ENCODE results near the gene ANAPC16.
"Not testable (repeated sequence)": the region's sequence is repeated elsewhere in the genome, so short reads cannot be mapped to it uniquely, and the experiment has no call there.

The ANAPC16 gene

GRCh38 chr10:72245949-72246525 is 30.2 kb downstream of the ANAPC16 start:
- no peak for DNase-seq

DNA sequence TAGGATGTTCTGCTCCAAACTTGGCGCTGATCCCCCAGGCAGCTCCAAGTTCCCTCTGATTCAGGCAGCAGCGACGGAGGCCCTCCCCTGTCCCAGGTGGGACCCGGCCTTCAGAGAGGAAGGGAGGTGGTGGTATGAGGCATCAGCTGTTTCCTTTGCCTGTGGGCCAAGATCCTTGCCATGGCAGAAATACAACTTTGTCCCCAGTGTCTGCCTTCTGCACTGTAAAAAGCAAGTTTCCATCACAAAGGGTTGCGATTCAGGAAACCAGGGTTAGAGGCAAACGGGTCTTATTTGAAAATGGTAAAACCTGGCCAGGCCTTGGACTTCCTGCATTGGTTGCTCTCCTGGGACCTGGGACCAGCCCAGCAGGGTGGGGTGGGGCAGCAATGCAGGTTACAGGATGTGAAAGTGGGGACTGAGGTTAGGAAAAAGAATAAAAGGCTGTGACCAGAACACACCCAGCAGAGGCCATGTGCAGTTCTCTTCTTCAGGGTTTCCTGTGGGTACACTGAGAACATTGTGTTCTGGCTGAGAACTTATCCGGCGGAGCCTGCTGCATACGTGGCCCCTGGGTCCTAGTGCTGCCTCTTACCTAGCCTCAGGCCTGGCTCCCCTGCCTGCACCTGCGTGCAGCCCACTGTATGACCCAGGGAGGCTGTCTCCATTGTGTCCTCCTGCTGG is 32.8 kb downstream of the ANAPC16 start:
- DNase-seq, result peak; percentile 47 to 57

DNA sequence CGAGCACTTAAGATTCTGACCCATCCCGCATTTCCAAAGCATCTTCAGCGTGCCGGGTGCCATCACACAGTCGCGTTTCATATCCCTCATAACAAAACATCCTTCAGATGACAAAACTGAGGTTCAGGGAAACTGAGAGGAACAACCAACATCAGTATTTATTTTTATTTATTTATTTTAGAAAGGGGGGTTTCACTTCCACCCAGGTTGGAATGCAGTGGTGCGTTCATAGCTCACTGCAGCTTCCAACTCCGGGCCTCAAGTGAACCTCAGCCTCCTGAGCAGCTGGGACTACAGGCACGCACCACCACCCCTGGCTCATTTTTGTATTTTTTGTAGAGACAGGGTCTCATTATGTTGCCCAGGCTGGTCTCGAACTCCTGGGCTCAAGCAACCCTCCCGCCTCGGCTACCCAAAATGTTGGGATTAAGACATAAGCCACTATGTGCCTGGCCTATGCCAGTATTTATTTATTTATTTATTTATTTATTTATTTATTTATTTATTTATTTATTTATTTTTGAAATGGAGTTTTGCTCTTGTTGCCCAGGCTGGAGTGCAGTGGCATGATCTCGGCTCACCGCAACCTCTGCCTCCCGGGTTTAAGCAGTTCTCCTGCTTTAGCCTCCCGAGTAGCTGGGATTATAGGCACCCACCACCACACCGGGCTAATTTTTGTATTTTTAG is 33.5 kb downstream of the ANAPC16 start:
- DNase-seq, result not testable (repeated sequence)

- no peak for DNase-seq
Measured at GRCh38 chr10:72250666-72251065, 34.9 kb downstream of the ANAPC16 start.

GRCh38 chr10:72251635-72252034 is 35.8 kb downstream of the ANAPC16 start:
- DNase-seq, result no peak

DNA sequence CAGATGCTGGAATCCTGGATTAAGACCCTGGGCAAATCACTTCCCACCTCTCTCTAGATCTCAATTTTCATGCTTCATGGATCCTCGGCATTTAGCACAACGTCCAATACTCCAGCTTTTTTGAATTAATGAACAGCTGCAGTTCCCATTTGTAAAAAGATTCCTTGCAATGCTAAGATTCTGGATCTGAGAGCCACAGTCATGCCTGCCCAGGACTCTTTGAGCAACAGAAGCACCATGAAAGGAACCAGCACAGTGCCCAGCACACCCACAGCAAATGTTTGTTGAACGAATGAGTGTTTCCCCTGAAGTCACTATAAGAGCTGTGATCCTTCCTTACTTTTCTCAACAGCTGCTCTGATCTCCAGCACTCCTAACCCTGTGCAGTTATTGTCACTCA is 37.2 kb downstream of the ANAPC16 start:
- no peak for DNase-seq

DNA sequence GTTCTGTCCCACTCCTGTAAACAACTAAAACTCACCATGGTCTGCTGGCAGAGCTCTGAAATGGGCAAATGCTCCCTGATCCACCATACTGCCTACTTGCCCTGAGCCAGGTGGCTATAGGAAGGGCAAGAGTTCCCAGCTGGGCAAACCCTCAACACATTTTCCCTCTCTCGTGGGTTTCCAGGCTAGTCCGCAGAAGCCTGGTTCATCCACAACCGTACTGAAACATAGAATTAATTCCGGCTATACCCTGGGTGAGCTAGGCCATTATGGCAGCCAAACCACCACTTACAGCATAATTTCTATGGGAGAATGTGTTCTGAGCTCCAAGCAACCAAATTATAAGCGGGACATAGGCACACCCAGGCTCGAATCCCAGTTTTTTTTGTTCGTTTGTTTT is 37.8 kb downstream of the ANAPC16 start:
- DNase-seq, result no peak

DNA sequence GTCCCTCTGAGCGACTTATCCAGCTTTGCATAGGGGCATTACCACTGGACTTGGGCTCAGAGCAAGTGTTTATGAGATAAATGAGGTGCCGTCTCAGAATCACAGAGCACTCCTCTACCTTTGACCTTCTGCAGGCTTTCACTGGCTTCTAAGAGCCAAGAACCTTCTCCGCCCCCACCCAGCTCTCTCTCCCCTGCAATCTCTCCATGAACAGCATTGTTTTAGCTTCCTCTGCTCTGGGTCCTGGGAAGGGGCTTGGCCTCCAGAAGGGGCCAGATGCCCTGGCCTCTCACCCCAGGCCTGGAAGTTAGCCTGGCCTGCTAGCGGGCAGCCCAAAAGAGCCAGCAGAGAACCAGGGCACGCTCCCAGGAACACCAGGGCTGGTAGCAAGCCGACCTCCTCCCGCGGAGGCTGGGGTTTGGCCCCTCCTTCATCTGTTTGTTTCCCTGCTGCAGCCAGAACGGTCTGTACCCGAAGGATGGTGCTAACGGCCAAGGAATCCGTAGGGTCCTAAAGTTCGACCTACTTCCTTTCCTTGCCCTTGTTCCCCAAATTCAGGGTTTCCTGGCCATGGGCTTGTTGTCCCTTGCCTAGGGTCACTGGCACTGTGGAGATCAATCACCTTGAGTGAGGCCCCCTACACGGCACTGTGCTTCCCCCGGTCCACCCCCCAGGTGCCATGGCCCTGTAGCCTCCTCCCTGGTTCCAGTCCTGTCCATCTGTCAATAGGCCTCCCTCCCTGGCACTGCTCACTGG is 39.2 kb downstream of the ANAPC16 start:
- DNase-seq, result no peak

GRCh38 chr10:72255977-72256729 is 40.3 kb downstream of the ANAPC16 start:
- no peak for DNase-seq

GRCh38 chr10:72257051-72257892 is 41.5 kb downstream of the ANAPC16 start:
- no peak for DNase-seq

DNA sequence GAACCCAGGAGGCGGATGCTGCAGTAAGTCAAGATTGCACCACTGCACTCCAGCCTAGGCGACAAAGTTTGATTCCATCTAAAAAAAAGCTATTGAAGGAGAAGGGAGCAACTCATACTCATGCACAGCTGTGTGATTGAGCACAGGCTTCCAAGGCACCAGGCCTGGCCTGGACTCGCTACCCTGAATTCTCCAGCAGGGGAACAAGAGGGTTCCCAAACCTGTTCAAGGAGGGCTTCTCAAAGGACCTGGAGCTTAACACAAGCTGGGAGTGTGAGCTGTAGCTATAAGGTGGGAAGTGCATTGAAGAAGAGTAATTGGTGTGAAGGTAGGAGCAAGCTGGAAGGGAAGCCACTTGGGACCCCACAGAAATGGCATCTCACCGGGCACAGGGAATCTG is 42.8 kb downstream of the ANAPC16 start:
- no peak for DNase-seq

GRCh38 chr10:72259491-72260238 is 43.9 kb downstream of the ANAPC16 start:
- no peak for DNase-seq

- DNase-seq, result peak; percentile 60 to 64
Measured at GRCh38 chr10:72260239-72260975, 44.6 kb downstream of the ANAPC16 start.

- DNase-seq, result no peak
Measured at GRCh38 chr10:72260976-72261783, 45.4 kb downstream of the ANAPC16 start.

DNA sequence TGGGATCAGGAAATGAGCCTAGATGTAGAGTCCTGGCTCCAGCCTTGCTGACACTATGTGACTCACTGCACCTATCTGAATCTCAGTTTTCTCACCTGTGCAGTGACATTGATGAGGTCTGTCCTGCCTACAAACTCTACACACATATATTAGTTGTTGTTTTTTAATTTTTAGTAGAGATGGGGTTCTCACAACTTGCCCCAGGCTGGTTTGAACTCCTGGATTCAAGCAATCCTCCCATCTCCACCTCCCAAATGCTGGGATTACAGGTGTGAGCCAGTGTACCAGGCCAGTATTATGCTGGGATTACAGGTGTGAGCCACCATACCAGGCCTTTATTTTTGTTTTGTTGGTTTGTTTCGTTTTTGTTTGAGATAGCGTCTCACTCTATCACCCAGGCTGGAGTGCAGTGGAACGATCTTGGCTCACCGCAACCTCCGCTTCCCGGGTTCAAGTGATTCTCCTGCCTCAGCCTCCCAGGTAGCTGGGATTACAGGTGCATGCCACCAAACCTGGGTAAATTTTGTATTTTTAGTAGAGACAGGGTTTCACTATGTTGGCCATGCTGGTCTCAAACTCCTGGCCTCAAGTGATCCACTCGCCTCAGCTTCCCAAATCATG is 46.1 kb downstream of the ANAPC16 start:
- no peak for DNase-seq

GRCh38 chr10:72263613-72264241 is 47.9 kb downstream of the ANAPC16 start:
- no peak for DNase-seq

DNA sequence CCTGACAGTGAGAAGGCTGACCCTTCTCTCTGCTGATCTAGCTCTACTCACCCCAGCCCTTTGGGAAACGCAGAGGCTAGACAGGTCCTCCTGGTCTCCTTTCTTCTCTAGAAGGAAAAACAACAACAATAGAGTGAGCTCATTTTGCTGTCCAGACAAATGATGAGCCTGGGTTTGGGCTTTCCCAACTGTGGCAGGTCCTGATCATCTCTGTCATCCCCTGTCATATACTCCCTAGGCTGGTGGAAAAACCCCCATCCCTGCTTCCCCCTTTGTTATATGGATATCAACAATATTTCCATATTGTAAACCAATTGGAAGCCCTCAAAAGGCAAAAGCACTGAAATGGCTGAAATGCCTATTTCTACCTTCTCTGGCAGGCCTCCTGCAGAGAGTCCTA is 48.7 kb downstream of the ANAPC16 start:
- no peak for DNase-seq

DNA sequence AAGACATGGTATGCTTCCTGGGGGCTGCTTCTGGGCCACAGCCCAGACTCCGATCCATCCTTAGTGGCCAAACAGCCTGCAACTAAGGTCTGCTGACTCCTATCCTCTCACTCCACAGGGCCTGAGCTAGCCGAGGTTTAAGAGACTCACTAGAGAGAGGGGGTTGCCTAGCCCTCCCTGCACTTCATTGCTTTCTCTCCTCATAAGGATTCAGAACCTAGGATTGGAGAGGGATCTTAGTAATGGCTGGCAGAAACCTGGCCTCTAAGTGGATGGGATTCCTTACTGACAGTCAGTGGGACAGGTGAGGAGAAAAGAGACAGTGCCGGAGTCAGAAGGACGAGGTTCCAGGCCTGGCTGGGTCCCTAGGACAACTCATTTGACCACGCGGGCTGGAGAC is 49.7 kb downstream of the ANAPC16 start:
- DNase-seq, result no peak

All from activated CD4-positive, alpha-beta T cell treated with anti-CD3 and anti-CD28 coated beads, Interleukin-2, amount 50 U/mL, for 4 hours (primary cell).